AG09319 (cell line): ENCODE data around the gene HLA-DMA.
A peak's percentile ranks its signal among the peaks of the same experiment; 100 is the strongest.

Experiments
- DNase-seq: peaks from one replicate; pipeline ENCODE4 v3.0.0-alpha.2; 2010; ENCODE audit warnings: low read depth; ENCODE audit errors: extremely low read depth
- TF ChIP-seq, protein P1 (sequence below): IDR thresholded peaks from 2 replicates; pipeline ENCODE4 v1.5.1; 2011; ENCODE audit warnings: low read depth, mild to moderate bottlenecking, inconsistent platforms, low read length, moderate library complexity

HLA-DMA gene

DNA sequence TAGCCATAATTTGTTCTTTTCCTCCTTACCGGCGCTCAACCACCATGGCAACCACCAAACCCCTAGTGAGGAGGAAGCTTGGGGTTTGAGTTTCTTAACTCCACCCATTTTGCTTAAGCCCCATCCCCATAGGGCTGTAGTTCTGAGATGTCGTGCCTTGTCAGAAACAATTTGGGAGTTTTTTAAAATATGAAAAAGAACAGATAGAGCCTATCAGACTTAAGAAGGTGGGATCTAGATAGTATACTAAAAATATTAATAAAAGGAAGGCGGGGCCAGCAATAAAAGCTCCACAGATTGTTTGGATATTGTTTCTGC is 21.1 kb upstream of the HLA-DMA start:
- TF ChIP-seq, protein P1, sequence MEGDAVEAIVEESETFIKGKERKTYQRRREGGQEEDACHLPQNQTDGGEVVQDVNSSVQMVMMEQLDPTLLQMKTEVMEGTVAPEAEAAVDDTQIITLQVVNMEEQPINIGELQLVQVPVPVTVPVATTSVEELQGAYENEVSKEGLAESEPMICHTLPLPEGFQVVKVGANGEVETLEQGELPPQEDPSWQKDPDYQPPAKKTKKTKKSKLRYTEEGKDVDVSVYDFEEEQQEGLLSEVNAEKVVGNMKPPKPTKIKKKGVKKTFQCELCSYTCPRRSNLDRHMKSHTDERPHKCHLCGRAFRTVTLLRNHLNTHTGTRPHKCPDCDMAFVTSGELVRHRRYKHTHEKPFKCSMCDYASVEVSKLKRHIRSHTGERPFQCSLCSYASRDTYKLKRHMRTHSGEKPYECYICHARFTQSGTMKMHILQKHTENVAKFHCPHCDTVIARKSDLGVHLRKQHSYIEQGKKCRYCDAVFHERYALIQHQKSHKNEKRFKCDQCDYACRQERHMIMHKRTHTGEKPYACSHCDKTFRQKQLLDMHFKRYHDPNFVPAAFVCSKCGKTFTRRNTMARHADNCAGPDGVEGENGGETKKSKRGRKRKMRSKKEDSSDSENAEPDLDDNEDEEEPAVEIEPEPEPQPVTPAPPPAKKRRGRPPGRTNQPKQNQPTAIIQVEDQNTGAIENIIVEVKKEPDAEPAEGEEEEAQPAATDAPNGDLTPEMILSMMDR, result no peak
- no peak for DNase-seq

DNA sequence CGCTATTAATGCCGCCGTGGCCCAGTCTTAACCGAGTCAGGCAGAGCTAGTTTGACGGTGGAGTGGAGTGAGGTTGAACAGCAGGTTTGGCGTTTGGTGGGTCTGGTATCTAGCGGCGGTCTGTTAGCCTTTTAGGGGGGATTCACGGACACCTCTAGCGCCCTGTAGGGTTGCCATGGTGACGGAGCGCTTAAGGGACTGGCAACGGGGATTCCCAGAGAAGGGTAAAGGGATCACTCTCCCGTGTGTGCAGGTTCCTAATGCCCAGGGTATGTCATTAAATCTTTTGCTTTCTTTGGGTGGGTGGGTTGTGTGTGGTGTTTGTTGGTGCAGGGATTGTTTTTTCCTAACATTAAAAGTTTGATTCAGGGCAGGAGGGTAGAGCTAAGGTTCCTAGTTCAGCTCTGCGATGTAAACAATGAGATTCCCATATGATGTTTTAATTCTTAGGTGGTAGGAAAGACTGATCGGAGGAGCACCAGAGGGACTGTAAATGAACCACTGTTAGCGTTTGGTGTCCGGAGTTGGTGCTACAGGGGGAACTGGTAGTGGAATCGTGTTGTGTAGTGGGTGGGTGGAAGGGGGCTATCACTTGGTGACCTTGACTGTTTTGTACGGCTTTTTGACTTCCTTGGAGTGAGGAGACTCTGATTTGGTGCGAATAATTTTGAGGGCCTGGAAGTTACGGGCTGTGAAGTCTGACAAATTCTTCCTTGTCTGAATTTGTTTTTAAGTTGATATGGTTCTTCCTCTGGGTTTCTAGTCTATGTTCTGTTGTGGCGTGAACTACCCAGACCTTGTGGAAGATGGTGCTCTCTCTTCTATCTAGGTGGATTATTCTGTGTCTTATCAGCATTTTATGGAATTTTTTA is 20.5 kb upstream of the HLA-DMA start:
- TF ChIP-seq, protein P1, result no peak
- no peak for DNase-seq

DNA sequence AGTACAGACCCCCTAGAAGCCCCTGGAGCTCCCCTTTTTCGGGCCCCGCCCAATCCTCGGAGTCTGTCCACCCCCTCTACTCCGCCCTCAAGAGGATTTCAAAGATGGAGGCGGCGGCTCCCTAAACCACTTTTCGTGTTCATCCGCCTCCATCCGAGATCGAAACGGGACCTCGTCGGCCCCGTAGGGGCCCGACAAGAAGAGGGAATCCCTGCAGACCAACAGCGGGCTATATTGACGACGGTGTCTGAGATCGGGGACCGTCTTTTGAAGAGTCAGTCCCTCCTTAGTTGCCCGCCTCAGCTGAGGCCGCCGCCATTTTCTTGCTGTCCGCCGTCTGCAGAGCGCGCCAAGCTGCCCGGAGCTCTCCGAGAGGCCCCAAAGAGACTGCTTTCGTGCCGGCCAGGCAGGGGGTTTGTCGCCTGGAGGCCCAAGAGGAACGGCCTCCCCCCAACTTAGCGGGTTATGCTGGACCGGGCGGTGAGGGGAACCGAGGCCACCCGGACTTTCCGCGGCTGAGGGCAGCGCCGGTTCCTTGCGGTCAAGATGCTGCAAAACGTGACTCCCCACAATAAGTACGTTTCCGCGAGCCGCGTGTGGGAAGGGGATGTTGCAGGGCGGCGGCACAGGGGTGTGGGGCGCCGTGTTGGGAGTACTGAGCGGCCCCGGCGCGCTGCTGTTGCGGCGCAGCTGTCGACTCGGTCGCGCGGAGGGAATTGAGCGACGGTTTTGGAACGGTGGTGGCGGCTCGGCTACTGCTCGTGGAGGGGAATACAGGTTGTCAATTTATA is 19.7 kb upstream of the HLA-DMA start:
- TF ChIP-seq, protein P1, result no peak
- DNase-seq, result no peak

DNA sequence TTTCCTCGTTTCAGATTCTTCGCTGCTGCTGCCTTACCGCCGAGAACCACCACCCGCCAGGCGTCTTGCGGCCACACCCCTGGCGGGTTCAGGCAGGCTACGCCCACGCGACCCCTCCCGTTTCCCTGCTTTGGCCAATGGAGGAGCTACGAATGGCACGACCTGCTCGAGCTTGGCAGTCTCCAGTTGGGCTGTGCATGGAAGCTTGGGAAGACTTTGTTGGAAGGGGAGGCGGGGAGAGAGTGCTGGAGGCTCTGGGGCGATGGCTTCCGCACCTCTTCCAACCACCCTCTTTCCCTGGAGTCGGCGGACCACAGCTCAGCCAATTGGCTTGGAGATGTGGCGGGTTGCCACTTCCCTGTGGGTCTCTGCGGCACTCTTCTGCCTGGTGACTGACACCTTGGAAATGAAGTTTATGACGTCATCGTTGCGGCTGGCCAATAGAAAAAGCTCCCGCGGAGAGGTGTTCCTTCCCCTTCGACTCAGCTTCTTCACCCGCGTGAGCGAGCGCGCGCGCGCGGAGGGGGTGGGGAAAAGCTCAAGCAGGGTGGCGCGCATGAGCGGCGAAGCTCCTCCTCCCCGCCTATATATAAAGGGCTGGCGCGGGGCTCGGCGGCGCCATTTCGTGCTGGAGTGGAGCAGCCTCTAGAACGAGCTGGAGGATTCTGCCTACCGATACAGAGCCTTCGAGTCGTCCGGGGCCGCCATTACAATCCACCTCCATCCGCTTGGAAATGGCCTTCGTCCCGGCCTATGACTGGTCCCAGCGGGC is 18.9 kb upstream of the HLA-DMA start:
- TF ChIP-seq, protein P1, result no peak

DNA sequence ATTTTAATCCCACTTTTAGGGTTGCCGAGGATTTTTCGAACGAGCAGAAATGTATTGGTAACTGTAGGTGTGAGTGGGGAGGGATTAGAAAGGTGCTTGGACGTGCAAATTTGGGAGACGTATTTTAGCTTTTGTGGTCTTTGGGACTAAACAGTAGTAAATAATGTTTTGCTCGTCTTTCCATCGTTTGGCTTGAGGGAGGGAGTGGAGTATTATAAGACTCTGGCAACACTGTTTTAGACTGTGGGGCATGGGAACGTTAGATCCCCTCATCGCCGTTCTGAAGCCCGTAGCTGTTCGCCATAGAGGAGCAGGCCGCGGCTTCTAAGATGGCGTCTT is 18.3 kb upstream of the HLA-DMA start:
- DNase-seq, result no peak
- TF ChIP-seq, protein P1, result no peak

More for the DNA sequence above, 18.9 kb upstream of the HLA-DMA start:
- DNase-seq, result peak; percentile 100

DNA sequence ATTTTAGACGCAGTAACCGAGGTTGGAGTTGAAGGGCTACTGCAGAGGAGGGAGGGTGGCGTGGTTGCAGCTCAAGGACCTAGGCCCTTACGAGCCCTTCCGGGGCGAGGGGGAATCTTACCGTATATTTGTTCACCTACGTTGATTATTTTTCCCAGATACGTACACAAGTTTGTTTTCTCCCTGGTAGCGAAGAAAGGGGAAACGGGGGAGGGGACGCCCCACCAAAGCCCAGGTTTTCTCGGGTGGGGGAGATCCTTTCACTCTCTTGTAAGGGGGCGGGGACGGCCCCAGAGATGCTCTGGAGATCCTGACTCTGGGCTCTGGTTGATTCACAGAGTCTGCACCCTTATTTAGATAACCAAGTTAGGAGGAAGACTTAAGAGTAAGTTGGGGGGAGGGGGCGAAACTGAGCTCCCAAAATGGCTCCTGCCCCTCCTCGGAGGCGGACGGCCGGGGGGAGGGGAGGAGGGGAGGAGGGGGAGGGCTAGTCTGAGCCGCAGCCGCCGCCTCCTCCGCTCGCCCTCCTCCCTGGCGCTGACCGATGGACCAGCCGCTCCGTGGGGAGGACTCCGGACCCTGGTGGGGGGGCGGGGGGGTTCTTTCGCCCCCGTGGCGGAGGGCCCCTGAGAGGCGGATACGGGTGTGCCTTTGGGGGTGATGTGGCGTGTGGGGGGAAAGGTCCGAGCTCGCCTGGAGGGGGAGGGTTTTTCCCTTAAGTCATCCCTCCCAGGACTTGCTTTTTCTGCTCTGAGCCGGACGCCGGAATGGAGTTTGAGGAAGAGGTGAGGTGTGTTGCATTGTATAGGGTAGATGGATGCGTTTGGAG is 17.7 kb upstream of the HLA-DMA start:
- TF ChIP-seq, protein P1, result no peak
- peak; percentile 90 for DNase-seq
